Measurements from ENCODE around the gene BTNL2. TPM values are rescaled to one million over a fixed set of nuclear protein-coding genes. Genes with fewer than 3 reads are reported as not detected.
A peak's percentile ranks its signal among the peaks of the same experiment; 100 is the strongest.

BTNL2 gene
- polyA plus RNA-seq, 4 donors, result 0.30 to 0.58 TPM; not detected in 2

DNA sequence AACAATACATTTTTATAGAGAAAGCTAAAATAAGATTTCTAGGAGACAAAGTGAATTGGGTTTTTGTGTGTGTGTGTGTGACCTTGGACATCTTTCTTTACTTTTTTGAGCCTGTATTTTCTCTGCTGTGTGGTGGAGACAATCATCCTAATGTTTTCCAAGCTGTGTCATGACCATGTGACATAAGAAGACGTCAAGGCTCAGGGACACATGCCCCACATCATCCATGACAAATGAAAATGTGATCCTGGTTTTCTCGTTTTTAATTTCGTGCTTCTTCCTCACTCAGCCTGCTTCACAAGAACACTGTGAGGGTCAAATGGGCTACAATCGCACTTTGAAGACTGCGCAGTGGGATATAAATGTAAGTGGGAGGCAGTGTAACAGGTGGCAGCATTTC is 3.9 kb upstream of the BTNL2 start:
- peaks cover 0 to 13% (median 5%) of the 10 kb centered on the region in 3 donors for H3K27me3 ChIP-seq (ENCODE audit: control insufficient read depth in 3 of 3, insufficient read depth in 3 of 3, low read length in 3 of 3)
- no peaks in the 10 kb centered on the region for H3K36me3 ChIP-seq (ENCODE audit: control insufficient read depth in 3 of 3, insufficient read depth in 2 of 3, low read depth in 1 of 3, low read length in 3 of 3)
- H3K4me3 ChIP-seq (ENCODE audit: low read depth in 1 of 3, low read length in 3 of 3), result no peak overlapping the region
- no peak for FAIRE-seq
- 44 to 58% (median 54%) methylated on average over 5 of the region's 5 CpGs for WGBS, 3 donors
- peaks cover 3 to 30% (median 4%) of the 10 kb centered on the region in 3 donors for H3K4me1 ChIP-seq (ENCODE audit: control insufficient read depth in 3 of 3, insufficient read depth in 2 of 3, low read depth in 1 of 3, low read length in 2 of 3)
- DNase-seq, result no peak
- H3K27ac ChIP-seq (ENCODE audit: low read depth in 1 of 3, low read length in 2 of 3), result peak overlapping the region in 2 of 3 donors; percentile 58 to 77
- H3K9me3 ChIP-seq (ENCODE audit: control insufficient read depth in 2 of 2, insufficient read depth in 1 of 2, low read depth in 1 of 2, low read length in 1 of 2), result no peaks in the 10 kb centered on the region

- no peak for FAIRE-seq
- no peaks in the 10 kb centered on the region for H3K9me3 ChIP-seq (ENCODE audit: control insufficient read depth in 2 of 2, insufficient read depth in 1 of 2, low read depth in 1 of 2, low read length in 1 of 2)
- no peak overlapping the region for H3K27ac ChIP-seq (ENCODE audit: low read depth in 1 of 3, low read length in 2 of 3)
- H3K36me3 ChIP-seq (ENCODE audit: control insufficient read depth in 3 of 3, insufficient read depth in 2 of 3, low read depth in 1 of 3, low read length in 3 of 3), result no peaks in the 10 kb centered on the region
- peaks cover 0 to 5% (median 3%) of the 10 kb centered on the region in 3 donors for H3K27me3 ChIP-seq (ENCODE audit: control insufficient read depth in 3 of 3, insufficient read depth in 3 of 3, low read length in 3 of 3)
- peaks cover 0 to 12% (median 4%) of the 10 kb centered on the region in 3 donors for H3K4me1 ChIP-seq (ENCODE audit: control insufficient read depth in 3 of 3, insufficient read depth in 2 of 3, low read depth in 1 of 3, low read length in 2 of 3)
- 74 to 88% (median 84%) methylated on average over 9 of the region's 9 CpGs for WGBS, 3 donors
- no peak overlapping the region for H3K4me3 ChIP-seq (ENCODE audit: low read depth in 1 of 3, low read length in 3 of 3)
- DNase-seq, result no peak
Measured at GRCh38 chr6:32406197-32406596, 784 bp downstream of the BTNL2 start.

DNA sequence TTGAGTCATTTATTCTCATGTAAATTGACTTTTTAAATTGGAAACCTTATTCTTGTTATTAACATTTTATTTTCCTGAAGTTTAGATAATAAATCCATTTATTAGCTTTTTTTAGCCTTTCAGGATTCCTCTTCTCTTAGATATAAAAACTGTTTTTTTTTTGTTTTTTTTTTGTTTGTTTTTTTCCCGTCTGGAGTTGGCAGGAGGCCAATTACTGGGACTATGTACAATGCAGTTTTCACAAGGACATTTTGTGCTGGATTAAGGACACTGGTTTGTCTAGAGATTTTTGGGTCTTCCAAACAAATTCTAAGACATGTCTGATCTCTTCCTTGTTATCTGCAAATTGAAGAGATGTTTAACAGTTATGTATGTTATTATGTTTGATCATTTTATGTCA is 1.3 kb downstream of the BTNL2 start:
- H3K27ac ChIP-seq (ENCODE audit: low read depth in 1 of 3, low read length in 2 of 3), result no peak overlapping the region
- peaks cover 0 to 5% (median 2%) of the 10 kb centered on the region in 3 donors for H3K27me3 ChIP-seq (ENCODE audit: control insufficient read depth in 3 of 3, insufficient read depth in 3 of 3, low read length in 3 of 3)
- DNase-seq (no peak), FAIRE-seq (no peak)
- H3K36me3 ChIP-seq (ENCODE audit: control insufficient read depth in 3 of 3, insufficient read depth in 2 of 3, low read depth in 1 of 3, low read length in 3 of 3), result no peaks in the 10 kb centered on the region
- no peak overlapping the region for H3K4me3 ChIP-seq (ENCODE audit: low read depth in 1 of 3, low read length in 3 of 3)
- no peaks in the 10 kb centered on the region for H3K9me3 ChIP-seq (ENCODE audit: control insufficient read depth in 2 of 2, insufficient read depth in 1 of 2, low read depth in 1 of 2, low read length in 1 of 2)
- peaks cover 0 to 9% (median 4%) of the 10 kb centered on the region in 3 donors for H3K4me1 ChIP-seq (ENCODE audit: control insufficient read depth in 3 of 3, insufficient read depth in 2 of 3, low read depth in 1 of 3, low read length in 2 of 3)
- WGBS, 3 donors, result 6 to 28% (median 26%) methylated on average over 1 of the region's 1 CpG

DNA sequence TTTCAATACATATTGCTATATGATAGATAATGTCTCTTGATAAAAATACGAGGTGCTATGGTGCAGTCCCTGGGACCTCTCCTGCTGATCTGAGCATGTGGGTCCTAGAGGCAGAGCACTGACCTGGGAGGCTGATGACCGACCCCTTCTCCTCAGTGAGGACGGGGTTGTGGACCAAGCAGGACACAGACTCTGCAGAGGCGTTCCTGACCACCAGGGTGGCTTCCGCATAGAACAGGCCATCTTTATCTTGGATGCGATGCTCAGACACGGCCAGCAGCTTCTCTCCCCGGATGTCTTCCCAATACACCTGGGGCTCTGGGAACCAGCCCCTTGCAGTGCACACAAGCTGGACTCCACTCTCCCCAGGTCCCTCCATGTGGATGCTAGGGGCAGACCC is 4.2 kb downstream of the BTNL2 start:
- Histone ChIP-seq H3K9me3 (ENCODE audit: control insufficient read depth in 2 of 2, insufficient read depth in 1 of 2, low read depth in 1 of 2, low read length in 1 of 2) (no peaks in the 10 kb centered on the region), H3K27ac (ENCODE audit: low read depth in 1 of 3, low read length in 2 of 3) (no peak overlapping the region), H3K27me3 (ENCODE audit: control insufficient read depth in 3 of 3, insufficient read depth in 3 of 3, low read length in 3 of 3) (peaks cover 0 to 5% (median 2%) of the 10 kb centered on the region in 3 donors), H3K4me3 (ENCODE audit: low read depth in 1 of 3, low read length in 3 of 3) (no peak overlapping the region), H3K4me1 (ENCODE audit: control insufficient read depth in 3 of 3, insufficient read depth in 2 of 3, low read depth in 1 of 3, low read length in 2 of 3) (peaks cover 0 to 9% (median 4%) of the 10 kb centered on the region in 3 donors), H3K36me3 (ENCODE audit: control insufficient read depth in 3 of 3, insufficient read depth in 2 of 3, low read depth in 1 of 3, low read length in 3 of 3) (no peaks in the 10 kb centered on the region)
- DNase-seq (no peak), FAIRE-seq (no peak)
- WGBS, 3 donors, result 54 to 77% (median 72%) methylated on average over 8 of the region's 8 CpGs

DNA sequence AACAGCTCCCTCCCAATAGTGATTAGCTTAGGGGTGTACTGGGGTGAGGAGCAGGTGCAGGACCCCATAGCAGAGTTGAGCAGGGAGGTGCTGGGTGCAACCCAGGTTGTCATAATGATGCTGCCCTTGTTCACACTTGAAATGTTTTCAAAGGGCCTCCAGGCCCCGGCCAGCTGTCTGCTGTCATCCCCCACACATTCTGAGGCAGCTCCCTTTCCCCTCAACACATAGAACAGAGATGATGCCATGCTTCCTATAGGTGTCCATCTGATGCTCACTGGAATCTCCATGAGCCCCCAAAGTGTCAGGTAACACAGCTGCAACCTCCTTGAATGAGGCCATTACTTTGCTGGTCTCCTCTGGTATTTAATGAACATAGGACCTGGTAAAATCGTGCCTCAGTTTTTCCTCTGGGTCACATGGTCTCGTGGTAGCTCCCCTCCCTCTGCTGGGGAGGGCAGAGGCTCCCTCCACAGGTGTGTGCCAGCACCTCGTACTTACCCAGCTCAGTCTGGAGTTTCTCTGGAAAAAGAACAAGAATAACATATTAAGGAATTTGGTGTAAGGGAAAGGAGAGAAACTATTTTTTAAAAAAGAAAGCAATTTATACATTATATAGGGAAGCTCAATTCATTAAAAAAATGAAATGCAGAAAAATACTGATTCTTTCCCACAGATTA is 5.6 kb downstream of the BTNL2 start:
- Histone ChIP-seq H3K4me1 (ENCODE audit: control insufficient read depth in 3 of 3, insufficient read depth in 2 of 3, low read depth in 1 of 3, low read length in 2 of 3) (no peaks in the 10 kb centered on the region), H3K9me3 (ENCODE audit: control insufficient read depth in 2 of 2, insufficient read depth in 1 of 2, low read depth in 1 of 2, low read length in 1 of 2) (no peaks in the 10 kb centered on the region), H3K36me3 (ENCODE audit: control insufficient read depth in 3 of 3, insufficient read depth in 2 of 3, low read depth in 1 of 3, low read length in 3 of 3) (no peaks in the 10 kb centered on the region), H3K27me3 (ENCODE audit: control insufficient read depth in 3 of 3, insufficient read depth in 3 of 3, low read length in 3 of 3) (peaks cover 0 to 5% (median 2%) of the 10 kb centered on the region in 3 donors), H3K27ac (ENCODE audit: low read depth in 1 of 3, low read length in 2 of 3) (no peak overlapping the region), H3K4me3 (ENCODE audit: low read depth in 1 of 3, low read length in 3 of 3) (no peak overlapping the region)
- no peak for FAIRE-seq
- no peak for DNase-seq
- WGBS, 3 donors, result 37 to 38% (median 37%) methylated on average over 4 of the region's 4 CpGs

DNA sequence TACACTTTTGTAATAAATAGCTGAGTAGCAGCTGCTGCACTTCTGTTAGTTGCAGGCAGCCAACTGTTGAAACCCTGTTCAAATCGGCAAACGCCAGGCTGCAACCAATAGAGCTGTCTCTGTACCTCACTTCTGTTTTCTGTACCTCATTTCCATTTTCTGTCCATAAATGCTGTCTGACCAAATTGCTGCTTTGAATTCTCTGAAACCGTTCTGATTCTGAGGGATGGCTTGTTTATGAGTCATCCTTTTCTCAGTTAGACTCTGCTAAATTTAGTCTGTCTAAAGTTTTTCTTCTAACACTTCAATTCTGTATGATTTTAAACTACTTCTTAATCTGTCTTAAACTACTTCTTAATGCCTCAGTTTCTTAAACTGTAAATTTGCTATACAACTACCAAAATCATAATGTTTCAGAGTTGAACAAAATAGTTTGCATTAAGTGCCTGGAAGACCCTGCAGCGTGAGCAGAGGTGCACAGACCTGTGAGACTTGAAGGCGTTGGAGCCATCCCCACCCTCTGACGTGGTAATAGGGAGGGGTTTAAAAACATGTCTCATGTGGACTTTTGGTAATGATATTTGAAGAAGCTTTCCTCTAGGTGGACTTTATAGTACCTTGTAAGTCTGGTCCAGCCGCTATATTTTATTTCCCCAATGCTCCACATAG is 9.6 kb downstream of the BTNL2 start:
- DNase-seq, result no peak
- Histone ChIP-seq H3K36me3 (ENCODE audit: control insufficient read depth in 3 of 3, insufficient read depth in 2 of 3, low read depth in 1 of 3, low read length in 3 of 3) (no peaks in the 10 kb centered on the region), H3K27ac (ENCODE audit: low read depth in 1 of 3, low read length in 2 of 3) (peak overlapping the region in 1 of 3 donors; percentile 44), H3K4me1 (ENCODE audit: control insufficient read depth in 3 of 3, insufficient read depth in 2 of 3, low read depth in 1 of 3, low read length in 2 of 3) (no peaks in the 10 kb centered on the region), H3K4me3 (ENCODE audit: low read depth in 1 of 3, low read length in 3 of 3) (no peak overlapping the region), H3K9me3 (ENCODE audit: control insufficient read depth in 2 of 2, insufficient read depth in 1 of 2, low read depth in 1 of 2, low read length in 1 of 2) (no peaks in the 10 kb centered on the region), H3K27me3 (ENCODE audit: control insufficient read depth in 3 of 3, insufficient read depth in 3 of 3, low read length in 3 of 3) (peaks cover 0 to 2% (median 0%) of the 10 kb centered on the region in 3 donors)
- FAIRE-seq, result no peak
- 71 to 79% (median 73%) methylated on average over 7 of the region's 7 CpGs for WGBS, 3 donors

- Histone ChIP-seq H3K4me3 (ENCODE audit: low read depth in 1 of 3, low read length in 3 of 3) (no peak overlapping the region), H3K9me3 (ENCODE audit: control insufficient read depth in 2 of 2, insufficient read depth in 1 of 2, low read depth in 1 of 2, low read length in 1 of 2) (no peaks in the 10 kb centered on the region), H3K4me1 (ENCODE audit: control insufficient read depth in 3 of 3, insufficient read depth in 2 of 3, low read depth in 1 of 3, low read length in 2 of 3) (no peaks in the 10 kb centered on the region), H3K27me3 (ENCODE audit: control insufficient read depth in 3 of 3, insufficient read depth in 3 of 3, low read length in 3 of 3) (no peaks in the 10 kb centered on the region), H3K36me3 (ENCODE audit: control insufficient read depth in 3 of 3, insufficient read depth in 2 of 3, low read depth in 1 of 3, low read length in 3 of 3) (no peaks in the 10 kb centered on the region), H3K27ac (ENCODE audit: low read depth in 1 of 3, low read length in 2 of 3) (no peak overlapping the region)
- DNase-seq (no peak), FAIRE-seq (no peak)
- 94 to 96% (median 96%) methylated on average over 10 of the region's 10 CpGs for WGBS, 3 donors
Measured at GRCh38 chr6:32396028-32396427, 11.0 kb downstream of the BTNL2 start.

DNA sequence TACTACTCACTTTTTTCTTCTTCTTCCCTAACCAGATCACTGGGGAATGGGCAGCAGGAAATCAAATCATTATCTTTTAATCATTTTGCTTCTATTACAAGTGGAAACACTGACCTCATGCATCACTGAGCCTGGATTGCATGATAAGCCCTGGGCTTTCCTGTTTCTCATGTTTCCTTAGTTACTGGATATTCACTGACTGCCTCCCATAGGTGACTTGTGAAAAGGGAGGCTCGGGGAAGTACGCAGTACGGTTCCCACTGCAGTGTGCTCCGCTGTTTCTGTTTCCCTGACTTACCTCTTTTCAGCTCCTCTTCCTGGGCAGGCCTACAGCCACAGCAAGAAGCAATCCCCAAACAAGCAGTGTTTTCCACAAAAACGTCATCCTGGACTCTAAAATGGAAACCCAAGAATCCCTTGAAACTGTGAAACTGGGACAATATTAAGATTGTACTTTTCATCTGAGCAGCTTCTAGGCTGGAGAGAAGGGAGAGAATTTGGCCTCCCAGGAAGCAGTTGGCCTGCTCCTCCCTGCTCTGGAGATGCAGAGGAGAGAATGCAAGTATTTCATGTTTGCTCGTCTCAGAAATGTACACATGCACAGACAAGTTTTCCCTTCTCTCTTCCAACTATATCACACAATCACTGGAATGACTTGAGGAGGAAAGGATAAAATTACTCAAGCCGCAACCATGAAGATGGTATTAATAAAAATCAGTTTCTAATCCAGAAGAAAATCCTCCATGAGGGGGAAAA is 13.1 kb downstream of the BTNL2 start:
- Histone ChIP-seq H3K27me3 (ENCODE audit: control insufficient read depth in 3 of 3, insufficient read depth in 3 of 3, low read length in 3 of 3) (no peaks in the 10 kb centered on the region), H3K36me3 (ENCODE audit: control insufficient read depth in 3 of 3, insufficient read depth in 2 of 3, low read depth in 1 of 3, low read length in 3 of 3) (no peaks in the 10 kb centered on the region), H3K27ac (ENCODE audit: low read depth in 1 of 3, low read length in 2 of 3) (peak overlapping the region in 1 of 3 donors; percentile 40), H3K9me3 (ENCODE audit: control insufficient read depth in 2 of 2, insufficient read depth in 1 of 2, low read depth in 1 of 2, low read length in 1 of 2) (no peaks in the 10 kb centered on the region), H3K4me1 (ENCODE audit: control insufficient read depth in 3 of 3, insufficient read depth in 2 of 3, low read depth in 1 of 3, low read length in 2 of 3) (no peaks in the 10 kb centered on the region), H3K4me3 (ENCODE audit: low read depth in 1 of 3, low read length in 3 of 3) (no peak overlapping the region)
- no peak for FAIRE-seq
- 33 to 68% (median 61%) methylated on average over 7 of the region's 7 CpGs for WGBS, 3 donors
- DNase-seq, result no peak

All from small intestine (tissue), 7 donors.